H1 (cell line): ENCODE data around the gene GSG1L. TPM values are rescaled to one million over a fixed set of nuclear protein-coding genes. Genes with fewer than 3 reads are reported as not detected.

Experiments used
- CREB1 ChIP-seq: IDR thresholded peaks from 2 replicates; pipeline ENCODE4 v1.6.1; 2012; ENCODE audit warnings: inconsistent platforms
- KDM1A ChIP-seq: fragments of 200-600, 300-600 bp; sonication (generic); IDR thresholded peaks from 2 replicates; pipeline ENCODE4 v1.7.1; 2016; ENCODE audit warnings: mild to moderate bottlenecking, low read length, borderline replicate concordance
- MAFK ChIP-seq: IDR thresholded peaks from 2 replicates; pipeline ENCODE4 v1.6.1; 2012; ENCODE audit warnings: low read depth, mild to moderate bottlenecking, improper control_type of control experiment, low read length
- RXRA ChIP-seq: IDR thresholded peaks from 2 replicates; pipeline ENCODE4 v1.6.1; 2011; ENCODE audit warnings: low read depth, mild to moderate bottlenecking, low read length, moderate library complexity; ENCODE audit not compliant: insufficient read depth
- SAP30 ChIP-seq: fragments of 300-600 bp; sonication (generic); IDR thresholded peaks from 2 replicates; pipeline ENCODE4 v1.7.1; 2012; ENCODE audit warnings: low read length, moderate library complexity, mild to moderate bottlenecking, inconsistent platforms; ENCODE audit not compliant: insufficient read depth, insufficient replicate concordance
- SIN3A ChIP-seq, 2 experiments: IDR thresholded peaks in 1 of 2; conservative IDR thresholded peaks in 1 of 2; 2 replicates each; pipeline ENCODE4 v1.6.1; 2011 to 2012; ENCODE audit warnings: low read length in 2 of 2, improper control_type of control experiment in 1 of 2, low read depth in 1 of 2, mild to moderate bottlenecking in 1 of 2
- YY1 ChIP-seq: IDR thresholded peaks from 2 replicates; pipeline ENCODE4 v1.6.1; 2011; ENCODE audit warnings: low read depth, mild to moderate bottlenecking, low read length
- polyA plus RNA-seq, 7 experiments: library from polyadenylated mRNA; depleted of rRNA in 3 of 7; stranded (reverse) in 5 of 7; unstranded in 2 of 7; fragments of >200 nt in 5 of 7; fragments of 200-250 nt in 2 of 7; gene quantifications; 1 replicate in 5 of 7; 2 replicates in 1 of 7; 4 replicates in 1 of 7; pipeline versions ENCODE4 v1.2.1 to v1.2.3, GENCODE V29; 2011 to 2013; ENCODE audit warnings: missing spikeins in 2 of 7, mixed read lengths in 2 of 7
- total RNA-seq: library from RNA; stranded (reverse); fragmentation: NEBNext Ultra II Directional; extraction: Animal tissue kit (Norgen Biotek cat#: 25700); gene quantifications from 2 replicates; pipeline ENCODE4 v1.2.1, GENCODE V29; 2021
- TF ChIP-seq, protein P1 (sequence below): IDR thresholded peaks from 2 replicates; pipeline ENCODE4 v1.6.1; 2012; ENCODE audit warnings: inconsistent platforms

The GSG1L gene
- total and polyA plus RNA-seq, 2 of the 8 experiments (the other 6 are each of a cell fraction or from before 2014, with no cell fraction given), result 0.71 to 1.1 TPM

DNA sequence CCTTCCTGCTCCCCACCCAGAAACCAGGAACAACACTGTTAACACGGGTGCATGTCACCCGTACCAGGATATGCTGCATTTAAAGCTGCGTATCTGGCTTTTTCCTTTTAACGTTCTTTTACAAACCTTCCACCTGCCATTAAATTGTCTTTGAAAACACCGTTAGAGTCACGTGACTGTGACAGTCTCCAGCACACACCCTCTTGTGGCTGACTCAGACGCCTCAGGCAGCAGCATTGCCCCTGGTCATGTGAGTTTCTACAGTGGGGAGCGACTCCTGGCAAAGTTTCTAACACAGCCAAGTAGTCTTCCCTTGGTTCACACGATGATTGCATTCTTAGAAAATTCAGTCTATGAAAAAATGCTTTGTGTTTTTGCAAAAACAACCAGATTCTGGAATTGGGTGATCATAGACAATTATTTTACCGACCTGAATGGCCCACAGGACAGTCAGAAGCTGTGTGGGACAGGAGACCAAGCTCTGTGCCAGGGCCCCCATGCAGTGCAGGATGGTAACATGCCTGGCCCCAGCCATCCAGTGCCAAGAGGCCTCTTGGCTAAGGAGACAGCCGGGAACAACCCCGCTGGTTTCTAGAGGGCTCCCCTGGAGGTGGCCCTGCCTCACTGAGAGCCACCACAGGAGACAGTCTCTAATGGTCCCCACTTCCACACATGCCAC lies 314.5 kb downstream of the GSG1L start (continued):
- no peak for TF ChIP-seq KDM1A
- TF ChIP-seq MAFK, result no peak
- 0 out of 2 replicates have a peak, but pooled peaks have one; percentile 26 for TF ChIP-seq CREB1
- TF ChIP-seq SIN3A (conservative IDR thresholded peaks at IDR 0.05 in 1 of 2, IDR thresholded peaks at IDR 0.05 in 1 of 2; ENCODE audit: low read depth in 1 of 2, low read length in 2 of 2), result 0 out of 4 replicates have a peak, but pooled peaks have one; percentile 33 to 37
- no peak for TF ChIP-seq RXRA
- TF ChIP-seq SAP30, result no peak
- TF ChIP-seq, protein P1, sequence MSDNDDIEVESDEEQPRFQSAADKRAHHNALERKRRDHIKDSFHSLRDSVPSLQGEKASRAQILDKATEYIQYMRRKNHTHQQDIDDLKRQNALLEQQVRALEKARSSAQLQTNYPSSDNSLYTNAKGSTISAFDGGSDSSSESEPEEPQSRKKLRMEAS, result peak; percentile 22; the same call in 1 of the 2 replicates
- TF ChIP-seq YY1, result no peak
